SH-SY5Y (cell line): ENCODE results near the gene STBD1.

Source experiments
- GATA2 ChIP-seq: IDR thresholded peaks from 2 replicates; pipeline ENCODE4 v1.6.1; 2011; ENCODE audit warnings: mild to moderate bottlenecking, low read depth, low read length
- GATA3 ChIP-seq: IDR thresholded peaks from 2 replicates; pipeline ENCODE4 v1.6.1; 2011; ENCODE audit warnings: low read depth, mild to moderate bottlenecking, low read length, moderate library complexity

DNA sequence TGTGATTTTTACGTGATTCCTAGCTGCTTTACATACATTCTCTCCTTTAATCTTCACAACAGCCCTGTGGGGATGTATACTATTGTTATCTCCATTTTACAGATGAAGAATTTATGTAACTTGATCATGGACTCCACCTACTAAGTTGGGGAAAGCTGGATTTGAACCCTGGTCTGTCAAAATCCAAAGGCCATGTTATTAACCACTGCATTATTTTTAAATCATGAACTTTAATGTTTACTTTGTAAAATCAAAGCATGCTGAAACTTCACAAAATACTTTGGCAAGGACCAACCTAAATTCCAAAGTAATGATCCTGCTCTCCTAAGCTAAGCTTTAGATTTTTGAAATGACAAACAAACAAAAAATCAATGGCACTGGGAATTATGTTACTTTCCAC is 28.9 kb upstream of the STBD1 start:
- no peak for TF ChIP-seq GATA2
- no peak for TF ChIP-seq GATA3
